ENCODE results near the gene SALL3.

DNA sequence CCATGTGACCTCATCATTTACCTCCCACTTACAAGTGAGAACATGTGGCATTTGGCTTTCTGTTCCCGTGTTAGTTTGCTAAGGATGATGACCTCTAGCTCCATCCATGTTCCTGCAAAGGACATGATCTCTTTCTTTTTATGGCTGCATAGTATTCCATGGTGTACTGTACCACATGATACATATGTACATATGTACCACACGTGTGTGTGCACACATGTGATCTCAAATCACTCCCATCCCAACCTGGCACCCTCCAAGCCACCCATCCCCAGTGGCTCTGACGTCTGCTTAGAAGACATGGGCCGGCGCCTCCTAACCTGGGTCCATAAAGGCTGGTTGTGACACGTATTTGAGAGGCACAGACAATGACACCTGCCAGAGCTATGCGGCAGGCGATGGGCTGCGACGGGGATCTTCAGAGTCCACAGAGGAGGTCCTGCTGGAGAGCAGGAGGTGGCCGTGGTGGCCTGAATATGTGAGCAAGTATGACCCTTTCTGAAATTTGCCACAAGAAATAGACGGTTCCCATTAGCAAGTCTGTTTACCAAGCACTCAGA lies 8.8 kb upstream of the SALL3 start:
- no peak for TF ChIP-seq ZNF341 (tag by site-specific recombination; IDR thresholded peaks at IDR 0.05; ENCODE audit: low read depth)
- TF ChIP-seq ZNF24 (tag by site-specific recombination; IDR thresholded peaks at IDR 0.05), result no peak
- TF ChIP-seq, protein P1, sequence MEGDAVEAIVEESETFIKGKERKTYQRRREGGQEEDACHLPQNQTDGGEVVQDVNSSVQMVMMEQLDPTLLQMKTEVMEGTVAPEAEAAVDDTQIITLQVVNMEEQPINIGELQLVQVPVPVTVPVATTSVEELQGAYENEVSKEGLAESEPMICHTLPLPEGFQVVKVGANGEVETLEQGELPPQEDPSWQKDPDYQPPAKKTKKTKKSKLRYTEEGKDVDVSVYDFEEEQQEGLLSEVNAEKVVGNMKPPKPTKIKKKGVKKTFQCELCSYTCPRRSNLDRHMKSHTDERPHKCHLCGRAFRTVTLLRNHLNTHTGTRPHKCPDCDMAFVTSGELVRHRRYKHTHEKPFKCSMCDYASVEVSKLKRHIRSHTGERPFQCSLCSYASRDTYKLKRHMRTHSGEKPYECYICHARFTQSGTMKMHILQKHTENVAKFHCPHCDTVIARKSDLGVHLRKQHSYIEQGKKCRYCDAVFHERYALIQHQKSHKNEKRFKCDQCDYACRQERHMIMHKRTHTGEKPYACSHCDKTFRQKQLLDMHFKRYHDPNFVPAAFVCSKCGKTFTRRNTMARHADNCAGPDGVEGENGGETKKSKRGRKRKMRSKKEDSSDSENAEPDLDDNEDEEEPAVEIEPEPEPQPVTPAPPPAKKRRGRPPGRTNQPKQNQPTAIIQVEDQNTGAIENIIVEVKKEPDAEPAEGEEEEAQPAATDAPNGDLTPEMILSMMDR (tag by site-specific recombination; IDR thresholded peaks at IDR 0.05), result no peak
- TF ChIP-seq ZNF776 (tag by site-specific recombination; IDR thresholded peaks at IDR 0.05; ENCODE audit: borderline replicate concordance), result no peak
- no peak for TF ChIP-seq ZFP3 (tag by site-specific recombination; IDR thresholded peaks at IDR 0.05; ENCODE audit: low read depth)
- TF ChIP-seq ZBTB1 (tag by site-specific recombination; IDR thresholded peaks at IDR 0.05), result no peak
- TF ChIP-seq, protein P2, sequence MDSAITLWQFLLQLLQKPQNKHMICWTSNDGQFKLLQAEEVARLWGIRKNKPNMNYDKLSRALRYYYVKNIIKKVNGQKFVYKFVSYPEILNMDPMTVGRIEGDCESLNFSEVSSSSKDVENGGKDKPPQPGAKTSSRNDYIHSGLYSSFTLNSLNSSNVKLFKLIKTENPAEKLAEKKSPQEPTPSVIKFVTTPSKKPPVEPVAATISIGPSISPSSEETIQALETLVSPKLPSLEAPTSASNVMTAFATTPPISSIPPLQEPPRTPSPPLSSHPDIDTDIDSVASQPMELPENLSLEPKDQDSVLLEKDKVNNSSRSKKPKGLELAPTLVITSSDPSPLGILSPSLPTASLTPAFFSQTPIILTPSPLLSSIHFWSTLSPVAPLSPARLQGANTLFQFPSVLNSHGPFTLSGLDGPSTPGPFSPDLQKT (IDR thresholded peaks at IDR 0.05; ENCODE audit: borderline replicate concordance, low read depth, low read length), result no peak
- TF ChIP-seq, protein P3, sequence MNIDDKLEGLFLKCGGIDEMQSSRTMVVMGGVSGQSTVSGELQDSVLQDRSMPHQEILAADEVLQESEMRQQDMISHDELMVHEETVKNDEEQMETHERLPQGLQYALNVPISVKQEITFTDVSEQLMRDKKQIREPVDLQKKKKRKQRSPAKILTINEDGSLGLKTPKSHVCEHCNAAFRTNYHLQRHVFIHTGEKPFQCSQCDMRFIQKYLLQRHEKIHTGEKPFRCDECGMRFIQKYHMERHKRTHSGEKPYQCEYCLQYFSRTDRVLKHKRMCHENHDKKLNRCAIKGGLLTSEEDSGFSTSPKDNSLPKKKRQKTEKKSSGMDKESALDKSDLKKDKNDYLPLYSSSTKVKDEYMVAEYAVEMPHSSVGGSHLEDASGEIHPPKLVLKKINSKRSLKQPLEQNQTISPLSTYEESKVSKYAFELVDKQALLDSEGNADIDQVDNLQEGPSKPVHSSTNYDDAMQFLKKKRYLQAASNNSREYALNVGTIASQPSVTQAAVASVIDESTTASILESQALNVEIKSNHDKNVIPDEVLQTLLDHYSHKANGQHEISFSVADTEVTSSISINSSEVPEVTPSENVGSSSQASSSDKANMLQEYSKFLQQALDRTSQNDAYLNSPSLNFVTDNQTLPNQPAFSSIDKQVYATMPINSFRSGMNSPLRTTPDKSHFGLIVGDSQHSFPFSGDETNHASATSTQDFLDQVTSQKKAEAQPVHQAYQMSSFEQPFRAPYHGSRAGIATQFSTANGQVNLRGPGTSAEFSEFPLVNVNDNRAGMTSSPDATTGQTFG (tag by site-specific recombination; IDR thresholded peaks at IDR 0.05; ENCODE audit: borderline replicate concordance), result no peak
